Epithelial cell of esophagus (primary cell): ENCODE measurements around the gene GLIPR2.

ENCODE experiments used
- DNase-seq: peaks from one replicate; pipeline ENCODE4 v3.0.0; 2010; ENCODE audit warnings: low read depth
- H3K4me3 ChIP-seq: 2 replicates; pipeline ENCODE4 v1.5.1; 2011; ENCODE audit warnings: mild to moderate bottlenecking, low read length, control low read depth
- CTCF ChIP-seq: IDR thresholded peaks from 2 replicates; pipeline ENCODE4 v1.5.1; 2011; ENCODE audit warnings: low read depth, mild to moderate bottlenecking, low read length, control low read depth, inconsistent platforms; ENCODE audit not compliant: insufficient read depth; ENCODE audit errors: missing control alignments

GLIPR2 gene

GRCh38 chr9:36188212-36188611 lies 51.7 kb downstream of the GLIPR2 start:
- TF ChIP-seq CTCF: no peak
- no peak for DNase-seq
- no peak overlapping the region for H3K4me3 ChIP-seq

DNA sequence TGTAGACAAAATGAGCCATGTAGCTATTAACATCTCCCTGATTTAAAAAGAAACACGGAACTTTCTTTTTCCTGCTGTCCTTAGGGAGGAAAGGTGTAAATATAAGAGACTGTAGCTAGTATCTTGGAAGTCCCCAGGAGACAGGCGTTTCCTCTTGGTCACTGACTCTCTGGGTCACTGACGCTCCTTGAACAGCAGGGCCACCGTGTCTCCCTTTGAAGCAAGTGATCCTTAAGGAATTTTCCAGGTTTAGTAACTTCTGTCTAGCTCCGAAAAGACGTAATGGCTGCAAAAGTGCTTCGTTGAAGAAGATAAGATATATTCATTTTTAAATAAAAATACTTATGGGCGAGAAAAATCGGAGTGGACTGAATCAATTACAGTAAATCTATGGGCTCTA lies 53.4 kb downstream of the GLIPR2 start:
- no peak for DNase-seq
- TF ChIP-seq CTCF: no peak
- peak overlapping the region; percentile 93 for H3K4me3 ChIP-seq

DNA sequence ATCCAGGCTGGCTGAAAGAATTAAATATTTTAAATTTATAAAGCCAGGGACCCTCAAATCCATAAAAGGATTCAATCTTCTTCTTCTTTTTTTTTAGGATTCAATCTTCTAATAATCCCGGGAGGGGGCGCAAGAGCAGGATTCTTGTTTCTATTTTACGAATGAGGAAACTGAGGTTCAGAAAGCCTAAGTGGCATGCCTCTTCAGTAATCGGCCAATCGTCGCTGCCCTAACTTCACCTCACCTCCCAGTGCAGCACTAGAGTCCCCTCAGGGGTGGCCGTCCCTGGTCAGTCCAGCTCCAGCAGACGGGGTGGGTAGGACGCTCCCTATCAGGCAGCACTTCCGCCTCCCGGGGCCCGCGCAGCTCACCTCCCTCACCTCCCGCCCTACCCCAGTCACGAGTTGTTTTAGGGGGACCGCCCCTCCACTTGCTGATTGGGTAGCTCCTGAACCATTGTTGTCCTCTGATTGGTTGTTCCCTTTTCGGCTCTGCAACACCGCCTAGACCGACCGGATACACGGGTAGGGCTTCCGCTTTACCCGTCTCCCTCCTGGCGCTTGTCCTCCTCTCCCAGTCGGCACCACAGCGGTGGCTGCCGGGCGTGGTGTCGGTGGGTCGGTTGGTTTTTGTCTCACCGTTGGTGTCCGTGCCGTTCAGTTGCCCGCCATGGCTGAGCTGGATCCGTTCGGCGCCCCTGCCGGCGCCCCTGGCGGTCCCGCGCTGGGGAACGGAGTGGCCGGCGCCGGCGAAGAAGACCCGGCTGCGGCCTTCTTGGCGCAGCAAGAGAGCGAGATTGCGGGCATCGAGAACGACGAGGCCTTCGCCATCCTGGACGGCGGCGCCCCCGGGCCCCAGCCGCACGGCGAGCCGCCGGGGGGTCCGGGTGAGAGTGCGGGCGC lies 54.1 kb downstream of the GLIPR2 start, which contains the start of gene CLTA:
Gene CLTA (plus strand): TSS at position 534 of the 902 bp plus-strand sequence. CDS start 136 bp downstream, at position 670.
- H3K4me3 ChIP-seq: peak within 1 kb of the TSS; percentile 93
- DNase-seq: peak; percentile 99
- peak; percentile 62 for TF ChIP-seq CTCF

DNA sequence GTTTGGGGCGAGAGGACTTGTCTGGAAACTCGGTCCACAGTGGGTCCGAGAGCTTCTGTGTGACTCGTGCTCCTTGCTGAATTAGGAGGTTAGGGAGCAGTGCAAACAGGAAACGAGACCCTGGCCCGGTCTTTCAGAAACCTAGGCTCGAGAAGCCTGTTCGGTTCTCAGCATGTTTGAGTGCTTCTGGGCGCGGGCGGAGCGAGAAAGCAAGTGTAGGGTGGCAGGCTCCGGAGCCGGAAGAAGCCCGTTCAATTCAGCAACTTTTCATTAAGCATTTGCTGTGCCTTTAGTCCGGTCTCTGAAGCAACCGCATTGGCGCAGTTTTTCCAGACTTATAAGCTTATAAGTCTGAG lies 54.7 kb downstream of the GLIPR2 start:
- DNase-seq: peak; percentile 44
- H3K4me3 ChIP-seq: peak overlapping the region; percentile 93
- TF ChIP-seq CTCF: no peak

DNA sequence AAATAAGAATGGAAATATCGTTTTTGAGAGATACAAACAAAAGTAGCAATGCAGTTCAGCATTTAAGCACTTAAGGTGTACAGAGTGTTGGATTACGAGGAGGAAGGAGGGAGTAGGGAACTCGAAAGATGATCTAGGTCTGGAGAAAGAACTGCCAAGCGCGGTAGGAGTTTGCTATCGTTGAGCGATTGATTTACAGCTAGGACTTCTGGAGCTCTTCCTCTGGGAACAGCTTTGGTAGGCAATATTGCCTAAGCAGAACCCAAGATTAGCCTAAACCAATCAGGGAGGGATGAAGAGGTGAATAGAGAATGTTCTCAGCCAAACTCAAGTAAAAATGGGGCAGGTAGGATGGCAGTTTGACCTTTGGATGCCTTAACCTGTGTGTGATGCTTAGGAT lies 55.2 kb downstream of the GLIPR2 start:
- no peak for TF ChIP-seq CTCF
- peak overlapping the region; percentile 93 for H3K4me3 ChIP-seq
- DNase-seq: peak; percentile 16

- peak overlapping the region; percentile 93 for H3K4me3 ChIP-seq
- DNase-seq: peak; percentile 29
- no peak for TF ChIP-seq CTCF
Measured at GRCh38 chr9:36192196-36192595, 55.7 kb downstream of the GLIPR2 start.

GRCh38 chr9:36193023-36193422 lies 56.5 kb downstream of the GLIPR2 start:
- no peak for DNase-seq
- peak overlapping the region; percentile 93 for H3K4me3 ChIP-seq
- no peak for TF ChIP-seq CTCF
